Renal cortical epithelial cell (primary cell): ENCODE data around the gene IMMT. TPM values are rescaled to one million over a fixed set of nuclear protein-coding genes. Genes with fewer than 3 reads are reported as not detected.
A peak's percentile ranks its signal among the peaks of the same experiment; 100 is the strongest.

Experiments used
- DNase-seq: peaks from one replicate; pipeline ENCODE4 v3.0.0-alpha.2; 2011; ENCODE audit warnings: low read depth
- total RNA-seq: library from RNA; depleted of rRNA; stranded (reverse); fragments of >200 nt; gene quantifications from 2 replicates; pipeline ENCODE4 v1.2.3, GENCODE V29; 2014

Gene IMMT
- total RNA-seq, 1 donor from 2014 or later: 98.5 TPM

- DNase-seq: no peak
These were observed 52.0 kb downstream of the IMMT start for GRCh38 chr2:86143307-86143706.

- no peak for DNase-seq
These were observed 52.6 kb downstream of the IMMT start for GRCh38 chr2:86142436-86143257.

GRCh38 chr2:86140969-86141392, 54.3 kb downstream of the IMMT start:
- no peak for DNase-seq

- DNase-seq: no peak
These were observed 55.3 kb downstream of the IMMT start for GRCh38 chr2:86139981-86140380.

- DNase-seq: no peak
These were observed 56.3 kb downstream of the IMMT start for GRCh38 chr2:86138736-86139625.

GRCh38 chr2:86136141-86136540, 59.1 kb downstream of the IMMT start:
- DNase-seq: no peak

- DNase-seq: no peak
These were observed 59.6 kb downstream of the IMMT start for GRCh38 chr2:86135653-86136052.

GRCh38 chr2:86134709-86135108, 60.6 kb downstream of the IMMT start:
- DNase-seq: no peak

GRCh38 chr2:86124683-86125082, 70.6 kb downstream of the IMMT start:
- no peak for DNase-seq

GRCh38 chr2:86123328-86123925, 71.8 kb downstream of the IMMT start:
- no peak for DNase-seq

GRCh38 chr2:86118130-86118529, 77.1 kb downstream of the IMMT start:
- no peak for DNase-seq

- peak; percentile 6 for DNase-seq
These were observed 88.2 kb downstream of the IMMT start for GRCh38 chr2:86107031-86107430.

- DNase-seq: peak; percentile 94
These were observed 89.0 kb downstream of the IMMT start, which contains the start of gene PTCD3 for GRCh38 chr2:86105969-86106945. PTCD3 (plus strand) TSS chr2:86106235; CDS start chr2:86106248, 13 bp downstream.

- peak; percentile 92 for DNase-seq
These were observed 89.9 kb downstream of the IMMT start, which contains the start of gene POLR1A for GRCh38 chr2:86105252-86105968. POLR1A (minus strand) TSS chr2:86105886; CDS start chr2:86105776, 110 bp downstream.

- no peak for DNase-seq
These were observed 93.1 kb downstream of the IMMT start for GRCh38 chr2:86102157-86102556.

- no peak for DNase-seq
These were observed 97.3 kb downstream of the IMMT start for GRCh38 chr2:86097913-86098312.

- no peak for DNase-seq
These were observed 98.0 kb downstream of the IMMT start for GRCh38 chr2:86097114-86097896.

- no peak for DNase-seq
These were observed 101.0 kb downstream of the IMMT start for GRCh38 chr2:86094229-86094628.
